ENCODE measurements around the gene PTPRQ. TPM values are rescaled to one million over a fixed set of nuclear protein-coding genes. Genes with fewer than 3 reads are reported as not detected.

PTPRQ gene
- total RNA-seq, 1 donor from 2014 or later, result 0.07 TPM

DNA sequence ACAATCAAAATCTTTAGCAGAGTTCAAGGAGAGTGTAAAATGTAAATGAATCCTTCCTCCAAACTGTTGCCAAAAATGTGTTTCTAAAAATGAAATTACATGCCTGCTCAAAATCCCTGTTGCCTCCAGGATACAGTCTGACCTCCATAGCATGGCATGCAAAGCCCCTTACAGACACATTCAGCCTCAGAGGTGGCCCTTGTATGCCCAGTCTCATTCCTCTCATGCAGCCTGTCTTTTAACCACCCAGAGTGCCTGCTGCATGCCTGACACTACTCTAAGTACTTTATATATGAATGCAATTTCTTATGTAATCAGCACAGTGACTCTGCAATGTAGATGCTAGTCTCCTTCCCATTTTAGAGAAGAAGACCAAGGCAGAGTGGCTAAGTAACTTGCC is 24.4 kb upstream of the PTPRQ start:
- Histone ChIP-seq H2AFZ (replicated peaks) (no peak overlapping the region), H3K4me2 (no peak overlapping the region), H3K79me2 (ENCODE audit: low read depth) (no peaks in the 10 kb centered on the region), H3K36me3 (no peaks in the 10 kb centered on the region), H3K4me3 (no peak overlapping the region), H3K27ac (no peak overlapping the region), H3K9ac (no peak overlapping the region), H4K20me1 (ENCODE audit: low read depth) (no peaks in the 10 kb centered on the region), H3K4me1 (no peaks in the 10 kb centered on the region), H3K27me3 (no peaks in the 10 kb centered on the region), H3F3A (ENCODE audit: low read depth) (no peaks in the 10 kb centered on the region), H3K9me3 (ENCODE audit: low read depth) (no peaks in the 10 kb centered on the region)
- DNase-seq (ENCODE audit: low spot score), result no peak
- no peaks in the 10 kb centered on the region for H3K27me3 Mint-ChIP-seq (ENCODE audit: insufficient read depth, low read depth)
- no peak overlapping the region for H3K27ac Mint-ChIP-seq
- no peak overlapping the region for H3K4me3 Mint-ChIP-seq
- no peaks in the 10 kb centered on the region for H3K4me1 Mint-ChIP-seq
- no peaks in the 10 kb centered on the region for H3K9me3 Mint-ChIP-seq
- H3K36me3 Mint-ChIP-seq, result no peaks in the 10 kb centered on the region
- no peak for TF ChIP-seq EZH2phosphoT487 (IDR thresholded peaks at IDR 0.05)
- TF ChIP-seq, protein P1, sequence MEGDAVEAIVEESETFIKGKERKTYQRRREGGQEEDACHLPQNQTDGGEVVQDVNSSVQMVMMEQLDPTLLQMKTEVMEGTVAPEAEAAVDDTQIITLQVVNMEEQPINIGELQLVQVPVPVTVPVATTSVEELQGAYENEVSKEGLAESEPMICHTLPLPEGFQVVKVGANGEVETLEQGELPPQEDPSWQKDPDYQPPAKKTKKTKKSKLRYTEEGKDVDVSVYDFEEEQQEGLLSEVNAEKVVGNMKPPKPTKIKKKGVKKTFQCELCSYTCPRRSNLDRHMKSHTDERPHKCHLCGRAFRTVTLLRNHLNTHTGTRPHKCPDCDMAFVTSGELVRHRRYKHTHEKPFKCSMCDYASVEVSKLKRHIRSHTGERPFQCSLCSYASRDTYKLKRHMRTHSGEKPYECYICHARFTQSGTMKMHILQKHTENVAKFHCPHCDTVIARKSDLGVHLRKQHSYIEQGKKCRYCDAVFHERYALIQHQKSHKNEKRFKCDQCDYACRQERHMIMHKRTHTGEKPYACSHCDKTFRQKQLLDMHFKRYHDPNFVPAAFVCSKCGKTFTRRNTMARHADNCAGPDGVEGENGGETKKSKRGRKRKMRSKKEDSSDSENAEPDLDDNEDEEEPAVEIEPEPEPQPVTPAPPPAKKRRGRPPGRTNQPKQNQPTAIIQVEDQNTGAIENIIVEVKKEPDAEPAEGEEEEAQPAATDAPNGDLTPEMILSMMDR (IDR thresholded peaks at IDR 0.05), result no peak
- TF ChIP-seq EZH2 (IDR thresholded peaks at IDR 0.05), result no peak

DNA sequence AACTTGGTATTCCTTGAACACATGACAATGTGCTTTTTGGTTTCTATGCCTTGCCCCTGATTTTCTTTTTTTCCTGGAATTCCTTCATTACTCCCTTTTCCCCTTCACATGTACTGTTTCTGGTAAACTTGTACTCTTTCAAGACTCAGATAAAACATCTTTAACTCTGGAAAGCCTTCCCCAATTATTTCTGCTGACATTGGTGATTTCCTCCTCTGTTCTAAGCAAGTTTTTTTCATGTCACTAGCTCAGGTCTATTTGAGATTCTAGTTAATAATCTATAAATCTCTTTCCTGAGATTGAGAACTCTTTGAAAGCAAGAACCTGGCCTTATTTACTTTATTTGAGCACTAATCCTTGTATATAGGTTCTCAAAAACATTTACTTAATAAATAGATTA is 24.0 kb upstream of the PTPRQ start:
- Mint-ChIP-seq H3K27me3 (ENCODE audit: insufficient read depth, low read depth) (no peaks in the 10 kb centered on the region), H3K4me1 (no peaks in the 10 kb centered on the region), H3K4me3 (no peak overlapping the region), H3K36me3 (no peaks in the 10 kb centered on the region), H3K27ac (no peak overlapping the region), H3K9me3 (no peaks in the 10 kb centered on the region)
- H3K27me3 ChIP-seq, result no peaks in the 10 kb centered on the region
- H3K9ac ChIP-seq, result no peak overlapping the region
- H2AFZ ChIP-seq (replicated peaks), result no peak overlapping the region
- no peaks in the 10 kb centered on the region for H4K20me1 ChIP-seq (ENCODE audit: low read depth)
- no peak overlapping the region for H3K27ac ChIP-seq
- H3K4me1 ChIP-seq, result no peaks in the 10 kb centered on the region
- TF ChIP-seq, protein P1 (IDR thresholded peaks at IDR 0.05), result no peak
- TF ChIP-seq EZH2 (IDR thresholded peaks at IDR 0.05) (no peak), EZH2phosphoT487 (IDR thresholded peaks at IDR 0.05) (no peak)
- no peak overlapping the region for H3K4me2 ChIP-seq
- H3F3A ChIP-seq (ENCODE audit: low read depth), result no peaks in the 10 kb centered on the region
- no peaks in the 10 kb centered on the region for H3K36me3 ChIP-seq
- H3K4me3 ChIP-seq, result no peak overlapping the region
- H3K79me2 ChIP-seq (ENCODE audit: low read depth), result no peaks in the 10 kb centered on the region
- DNase-seq (ENCODE audit: low spot score), result no peak
- no peaks in the 10 kb centered on the region for H3K9me3 ChIP-seq (ENCODE audit: low read depth)

DNA sequence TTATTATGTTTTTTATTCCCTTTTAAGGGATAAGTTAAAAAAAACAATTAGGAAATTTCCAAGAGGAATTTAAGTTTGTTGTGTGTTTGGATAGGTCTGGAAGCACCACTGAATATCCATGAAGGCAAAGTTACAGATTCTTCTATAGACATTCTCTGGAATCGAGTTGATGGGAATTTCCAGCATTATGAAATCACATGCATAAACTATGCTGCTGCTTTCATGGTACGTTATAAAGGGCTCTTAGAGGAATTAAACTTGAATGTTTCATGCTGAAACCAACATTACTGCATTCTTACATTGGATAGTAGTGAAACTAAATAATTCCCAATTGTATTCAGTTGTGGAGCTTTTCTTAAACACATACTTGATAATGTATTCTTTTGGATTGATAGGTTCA is 21.5 kb upstream of the PTPRQ start:
- Histone ChIP-seq H4K20me1 (ENCODE audit: low read depth) (no peaks in the 10 kb centered on the region), H2AFZ (replicated peaks) (no peak overlapping the region), H3K4me3 (no peak overlapping the region), H3K4me1 (no peaks in the 10 kb centered on the region), H3F3A (ENCODE audit: low read depth) (no peaks in the 10 kb centered on the region), H3K36me3 (no peaks in the 10 kb centered on the region), H3K9ac (no peak overlapping the region), H3K4me2 (no peak overlapping the region), H3K27ac (no peak overlapping the region), H3K9me3 (ENCODE audit: low read depth) (no peaks in the 10 kb centered on the region), H3K79me2 (ENCODE audit: low read depth) (no peaks in the 10 kb centered on the region), H3K27me3 (no peaks in the 10 kb centered on the region)
- no peaks in the 10 kb centered on the region for H3K9me3 Mint-ChIP-seq
- no peaks in the 10 kb centered on the region for H3K27me3 Mint-ChIP-seq (ENCODE audit: insufficient read depth, low read depth)
- TF ChIP-seq EZH2 (IDR thresholded peaks at IDR 0.05) (no peak), EZH2phosphoT487 (IDR thresholded peaks at IDR 0.05) (no peak)
- TF ChIP-seq, protein P1 (IDR thresholded peaks at IDR 0.05), result no peak
- H3K36me3 Mint-ChIP-seq, result no peaks in the 10 kb centered on the region
- no peak overlapping the region for H3K27ac Mint-ChIP-seq
- H3K4me3 Mint-ChIP-seq, result no peak overlapping the region
- no peaks in the 10 kb centered on the region for H3K4me1 Mint-ChIP-seq
- no peak for DNase-seq (ENCODE audit: low spot score)

All from neural progenitor cell (in vitro differentiated cells).